IPS DF 6.9 (cell line): Measurements from ENCODE around the gene HSFX3.
A peak's percentile ranks its signal among the peaks of the same experiment; 100 is the strongest.
"Not testable (repeated sequence)": the region's sequence is repeated elsewhere in the genome, so short reads cannot be mapped to it uniquely, and the experiment has no call there.

ENCODE experiments used
- DNase-seq: peaks from one replicate; pipeline ENCODE4 v3.0.0-alpha.2; 2013; ENCODE audit warnings: low read depth, low spot score
- H3K27ac ChIP-seq: one replicate; pipeline ENCODE4 v1.5.1; 2013; ENCODE audit warnings: low read length, control low read depth
- H3K27me3 ChIP-seq: 2 replicates; pipeline ENCODE4 v1.6.1; 2013; ENCODE audit warnings: mild to moderate bottlenecking, low read length; ENCODE audit not compliant: control insufficient read depth, insufficient read depth
- H3K36me3 ChIP-seq: 2 replicates; pipeline ENCODE4 v1.6.1; 2013; ENCODE audit warnings: low read length; ENCODE audit not compliant: control insufficient read depth, insufficient read depth
- H3K4me1 ChIP-seq: 2 replicates; pipeline ENCODE4 v1.6.1; 2013; ENCODE audit warnings: low read length; ENCODE audit not compliant: control insufficient read depth, insufficient read depth
- H3K4me3 ChIP-seq: 2 replicates; pipeline ENCODE4 v1.5.1; 2013; ENCODE audit warnings: mild to moderate bottlenecking, low read length
- H3K9me3 ChIP-seq: 2 replicates; pipeline ENCODE4 v1.6.1; 2013; ENCODE audit warnings: low read length, inconsistent platforms; ENCODE audit not compliant: control insufficient read depth, insufficient read depth
- WGBS: extraction: QIAGEN DNeasy Blood & Tissue Kit; methylation state at CpG from one replicate; pipeline ENCODE4 v1.1.7; 2013; ENCODE audit warnings: mixed read lengths, missing lambda C conversion rate; ENCODE audit not compliant: insufficient read length, insufficient coverage; 5-methylcytosine and 5-hydroxymethylcytosine counted together

HSFX3 gene

GRCh38 chrX:149504226-149504914, 45.4 kb downstream of the HSFX3 start:
- peak overlapping the region; percentile 61; the same call in 1 of the 2 replicates for H3K4me3 ChIP-seq
- H3K27ac ChIP-seq = no peak overlapping the region
- H3K27me3 ChIP-seq = no peaks in the 10 kb centered on the region
- no peaks in the 10 kb centered on the region for H3K36me3 ChIP-seq
- 100% methylated on average over 4 of the region's 10 CpGs for WGBS
- peaks cover 1% of the 10 kb centered on the region; the same call in 1 of the 2 replicates for H3K4me1 ChIP-seq
- H3K9me3 ChIP-seq = no peaks in the 10 kb centered on the region
- DNase-seq = no peak

GRCh38 chrX:149503446-149503845, 46.3 kb downstream of the HSFX3 start:
- not testable (repeated sequence) for H3K9me3 ChIP-seq, H3K27ac ChIP-seq, H3K36me3 ChIP-seq, H3K4me1 ChIP-seq, H3K4me3 ChIP-seq, H3K27me3 ChIP-seq, DNase-seq
- no CpG with 5 or more reads among the region's 10 CpGs for WGBS

GRCh38 chrX:149502923-149503322, 46.8 kb downstream of the HSFX3 start:
- not testable (repeated sequence) for DNase-seq, H3K4me1 ChIP-seq, H3K9me3 ChIP-seq, H3K27ac ChIP-seq, H3K4me3 ChIP-seq, H3K27me3 ChIP-seq, H3K36me3 ChIP-seq
- WGBS = no CpG with 5 or more reads among the region's 5 CpGs

GRCh38 chrX:149499766-149500165, 50.0 kb downstream of the HSFX3 start:
- no peaks in the 10 kb centered on the region for H3K9me3 ChIP-seq
- no peaks in the 10 kb centered on the region for H3K27me3 ChIP-seq
- no peaks in the 10 kb centered on the region; the same call in 1 of the 2 replicates for H3K36me3 ChIP-seq
- no CpG with 5 or more reads among the region's 5 CpGs for WGBS
- H3K4me1 ChIP-seq = peaks cover 1% of the 10 kb centered on the region; the same call in 1 of the 2 replicates
- H3K4me3 ChIP-seq = no peak overlapping the region
- H3K27ac ChIP-seq = no peak overlapping the region
- DNase-seq = no peak

GRCh38 chrX:149498767-149499166, 51.0 kb downstream of the HSFX3 start:
- no peaks in the 10 kb centered on the region; the same call in 1 of the 2 replicates for H3K36me3 ChIP-seq
- no peak overlapping the region for H3K27ac ChIP-seq
- no peak overlapping the region for H3K4me3 ChIP-seq
- no peaks in the 10 kb centered on the region for H3K9me3 ChIP-seq
- no peaks in the 10 kb centered on the region for H3K27me3 ChIP-seq
- no peak for DNase-seq
- WGBS = no CpG with 5 or more reads among the region's 4 CpGs
- no peaks in the 10 kb centered on the region for H3K4me1 ChIP-seq
